ENCODE data around the gene KCNQ5. TPM values are rescaled to one million over a fixed set of nuclear protein-coding genes. Genes with fewer than 3 reads are reported as not detected.

The KCNQ5 gene
- total RNA-seq, 1 experiment from 2014 or later: not detected

DNA sequence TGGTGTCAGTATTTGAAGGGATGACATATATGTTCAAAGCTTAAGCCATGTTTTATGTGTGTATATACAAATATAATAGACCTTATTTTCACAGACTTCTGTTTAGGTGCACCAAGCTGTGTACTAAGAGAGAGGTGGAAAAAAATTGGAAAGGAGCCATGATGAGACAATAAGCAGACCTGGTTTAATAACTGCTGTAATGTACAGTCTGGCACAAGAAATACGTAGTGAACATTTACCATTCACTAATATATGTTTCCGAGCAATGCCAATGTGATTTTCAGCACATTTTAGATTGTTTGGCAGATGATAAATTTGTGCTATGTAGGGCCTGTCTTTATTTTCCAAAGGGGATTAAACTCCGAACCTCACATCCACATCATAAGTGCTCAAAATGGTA is 487.1 kb downstream of the KCNQ5 start:
- Histone ChIP-seq H3K4me2 (ENCODE audit: low read length) (no peak overlapping the region), H3K9ac (ENCODE audit: low read length) (no peak overlapping the region), H3K27me3 (ENCODE audit: insufficient read depth, low read length) (peaks cover 33% of the 10 kb centered on the region), H4K20me1 (ENCODE audit: insufficient read depth) (no peaks in the 10 kb centered on the region), H3K4me3 (replicated peaks in 1 of 2; ENCODE audit: low read depth in 1 of 2, low read length in 2 of 2) (no peak overlapping the region), H3K4me1 (ENCODE audit: control insufficient read depth in 1 of 2, insufficient read depth in 2 of 2, low read length in 2 of 2) (no peaks in the 10 kb centered on the region), H3K9me2 (ENCODE audit: insufficient read depth) (no peaks in the 10 kb centered on the region), H3K79me2 (ENCODE audit: insufficient read depth, low read length) (no peaks in the 10 kb centered on the region), H3K9me3 (ENCODE audit: control insufficient read depth in 1 of 2, insufficient read depth in 1 of 2, low read depth in 1 of 2, low read length in 2 of 2) (no peaks in the 10 kb centered on the region), H3K27ac (ENCODE audit: low read depth, low read length) (no peak overlapping the region), H3K36me3 (ENCODE audit: control insufficient read depth in 1 of 2, insufficient read depth in 2 of 2, low read length in 2 of 2) (no peaks in the 10 kb centered on the region), H2AFZ (ENCODE audit: low read depth, low read length, poor library complexity, severe bottlenecking) (no peak overlapping the region)
- POLR2A ChIA-PET: no interaction called here
- no peak for TF ChIP-seq EZH2 (IDR thresholded peaks at IDR 0.05)
- TF ChIP-seq EGR1 (IDR thresholded peaks at IDR 0.05; ENCODE audit: low read depth): no peak
- no peak for TF ChIP-seq ZFX (IDR thresholded peaks at IDR 0.05)
- TF ChIP-seq JUND (IDR thresholded peaks at IDR 0.05): no peak
- no peak for TF ChIP-seq ZNF274 (IDR thresholded peaks at IDR 0.05; ENCODE audit: low read depth, low read length)
- no peak for TF ChIP-seq SRF (IDR thresholded peaks at IDR 0.05; ENCODE audit: low read depth)
- TF ChIP-seq FOSL1 (IDR thresholded peaks at IDR 0.05; ENCODE audit: low read depth): no peak
- TF ChIP-seq SIN3A (IDR thresholded peaks at IDR 0.05; ENCODE audit: low read depth): no peak
- TF ChIP-seq POLR2AphosphoS5 (IDR thresholded peaks at IDR 0.05; ENCODE audit: low read depth, low read length): no peak
- TF ChIP-seq, protein P1, sequence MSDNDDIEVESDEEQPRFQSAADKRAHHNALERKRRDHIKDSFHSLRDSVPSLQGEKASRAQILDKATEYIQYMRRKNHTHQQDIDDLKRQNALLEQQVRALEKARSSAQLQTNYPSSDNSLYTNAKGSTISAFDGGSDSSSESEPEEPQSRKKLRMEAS (IDR thresholded peaks at IDR 0.05): no peak
- no peak for TF ChIP-seq CEBPB (IDR thresholded peaks at IDR 0.05; ENCODE audit: low read depth)
- TF ChIP-seq CBX3 (IDR thresholded peaks at IDR 0.05; ENCODE audit: low read depth): no peak
- no peak for TF ChIP-seq ATF3 (IDR thresholded peaks at IDR 0.05)
- TF ChIP-seq YY1 (IDR thresholded peaks at IDR 0.05; ENCODE audit: extremely low read depth, insufficient replicate concordance, low read depth, low read length): no peak
- TF ChIP-seq, protein P2, sequence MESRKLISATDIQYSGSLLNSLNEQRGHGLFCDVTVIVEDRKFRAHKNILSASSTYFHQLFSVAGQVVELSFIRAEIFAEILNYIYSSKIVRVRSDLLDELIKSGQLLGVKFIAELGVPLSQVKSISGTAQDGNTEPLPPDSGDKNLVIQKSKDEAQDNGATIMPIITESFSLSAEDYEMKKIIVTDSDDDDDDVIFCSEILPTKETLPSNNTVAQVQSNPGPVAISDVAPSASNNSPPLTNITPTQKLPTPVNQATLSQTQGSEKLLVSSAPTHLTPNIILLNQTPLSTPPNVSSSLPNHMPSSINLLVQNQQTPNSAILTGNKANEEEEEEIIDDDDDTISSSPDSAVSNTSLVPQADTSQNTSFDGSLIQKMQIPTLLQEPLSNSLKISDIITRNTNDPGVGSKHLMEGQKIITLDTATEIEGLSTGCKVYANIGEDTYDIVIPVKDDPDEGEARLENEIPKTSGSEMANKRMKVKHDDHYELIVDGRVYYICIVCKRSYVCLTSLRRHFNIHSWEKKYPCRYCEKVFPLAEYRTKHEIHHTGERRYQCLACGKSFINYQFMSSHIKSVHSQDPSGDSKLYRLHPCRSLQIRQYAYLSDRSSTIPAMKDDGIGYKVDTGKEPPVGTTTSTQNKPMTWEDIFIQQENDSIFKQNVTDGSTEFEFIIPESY (IDR thresholded peaks at IDR 0.05; ENCODE audit: extremely low read depth, insufficient replicate concordance, low read length): no peak
- TF ChIP-seq EZH2phosphoT487 (IDR thresholded peaks at IDR 0.05; ENCODE audit: borderline replicate concordance): no peak
- TF ChIP-seq TCF7L2 (IDR thresholded peaks at IDR 0.05; ENCODE audit: borderline replicate concordance, extremely low read depth, insufficient read depth, insufficient read length): no peak
- ATAC-seq (no peak), DNase-seq (ENCODE audit: low read depth, low spot score) (no peak)
- intact Hi-C loops (cut with micrococcal nuclease): no loop called here
- CTCF ChIA-PET: no interaction called here
- RAD21 ChIA-PET (ENCODE audit: low non-redundant PET in 1 of 2, low total read pairs in 2 of 2, uncharacterized antibody in 2 of 2, unreplicated experiment in 2 of 2): no interaction called here
- BruUV-seq (replicated peaks): no TSS peak

All from HCT116 (cell line).